IPS DF 6.9 (cell line): ENCODE results near the gene PROCR.
"Not testable (repeated sequence)": the region's sequence is repeated elsewhere in the genome, so short reads cannot be mapped to it uniquely, and the experiment has no call there.

Experiments used
- DNase-seq: peaks from one replicate; pipeline ENCODE4 v3.0.0-alpha.2; 2013; ENCODE audit warnings: low read depth, low spot score
- H3K27ac ChIP-seq: one replicate; pipeline ENCODE4 v1.5.1; 2013; ENCODE audit warnings: low read length, control low read depth
- H3K27me3 ChIP-seq: 2 replicates; pipeline ENCODE4 v1.6.1; 2013; ENCODE audit warnings: mild to moderate bottlenecking, low read length; ENCODE audit not compliant: control insufficient read depth, insufficient read depth
- H3K36me3 ChIP-seq: 2 replicates; pipeline ENCODE4 v1.6.1; 2013; ENCODE audit warnings: low read length; ENCODE audit not compliant: control insufficient read depth, insufficient read depth
- H3K4me1 ChIP-seq: 2 replicates; pipeline ENCODE4 v1.6.1; 2013; ENCODE audit warnings: low read length; ENCODE audit not compliant: control insufficient read depth, insufficient read depth
- H3K4me3 ChIP-seq: 2 replicates; pipeline ENCODE4 v1.5.1; 2013; ENCODE audit warnings: mild to moderate bottlenecking, low read length
- H3K9me3 ChIP-seq: 2 replicates; pipeline ENCODE4 v1.6.1; 2013; ENCODE audit warnings: low read length, inconsistent platforms; ENCODE audit not compliant: control insufficient read depth, insufficient read depth
- WGBS: extraction: QIAGEN DNeasy Blood & Tissue Kit; methylation state at CpG from one replicate; pipeline ENCODE4 v1.1.7; 2013; ENCODE audit warnings: mixed read lengths, missing lambda C conversion rate; ENCODE audit not compliant: insufficient read length, insufficient coverage; 5-methylcytosine and 5-hydroxymethylcytosine counted together

The PROCR gene

GRCh38 chr20:35179292-35180212, 7.7 kb downstream of the PROCR start:
- H3K27me3 ChIP-seq: no peaks in the 10 kb centered on the region
- H3K36me3 ChIP-seq: no peaks in the 10 kb centered on the region
- H3K4me1 ChIP-seq: peaks cover 2% of the 10 kb centered on the region; the same call in 1 of the 2 replicates
- no peak overlapping the region for H3K27ac ChIP-seq
- H3K4me3 ChIP-seq: no peak overlapping the region
- no peaks in the 10 kb centered on the region for H3K9me3 ChIP-seq
- no peak for DNase-seq
- WGBS: no CpG with 5 or more reads among the region's 11 CpGs

DNA sequence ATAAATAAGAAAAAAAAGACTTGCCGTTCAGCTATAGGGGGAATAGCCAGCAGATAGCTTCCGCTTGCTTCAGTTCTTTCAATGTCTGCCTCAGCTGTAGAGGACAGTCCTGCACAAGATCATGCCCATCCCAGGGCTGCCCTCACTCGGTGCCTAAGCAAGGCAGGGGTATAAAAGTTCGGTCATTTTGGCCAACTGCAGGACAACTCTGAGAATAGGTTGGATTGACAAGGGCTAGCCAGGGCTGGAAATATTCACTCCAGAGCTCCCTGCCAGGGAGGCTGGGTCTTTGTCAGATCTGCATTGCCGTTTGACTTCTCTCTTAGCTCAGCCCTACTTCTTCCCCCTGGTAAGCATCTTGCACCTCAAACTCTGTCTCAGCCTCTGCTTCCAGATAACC, 8.4 kb downstream of the PROCR start:
- Histone ChIP-seq H3K36me3 (no peaks in the 10 kb centered on the region), H3K27me3 (no peaks in the 10 kb centered on the region), H3K27ac (no peak overlapping the region), H3K4me1 (no peaks in the 10 kb centered on the region), H3K9me3 (no peaks in the 10 kb centered on the region), H3K4me3 (no peak overlapping the region)
- no CpG with 5 or more reads among the region's 5 CpGs for WGBS
- DNase-seq: no peak

GRCh38 chr20:35181731-35182130, 9.9 kb downstream of the PROCR start:
- no peak overlapping the region for H3K27ac ChIP-seq
- H3K36me3 ChIP-seq: no peaks in the 10 kb centered on the region
- H3K4me1 ChIP-seq: no peaks in the 10 kb centered on the region
- H3K4me3 ChIP-seq: no peak overlapping the region
- H3K27me3 ChIP-seq: no peaks in the 10 kb centered on the region
- no peaks in the 10 kb centered on the region for H3K9me3 ChIP-seq
- DNase-seq: no peak

DNA sequence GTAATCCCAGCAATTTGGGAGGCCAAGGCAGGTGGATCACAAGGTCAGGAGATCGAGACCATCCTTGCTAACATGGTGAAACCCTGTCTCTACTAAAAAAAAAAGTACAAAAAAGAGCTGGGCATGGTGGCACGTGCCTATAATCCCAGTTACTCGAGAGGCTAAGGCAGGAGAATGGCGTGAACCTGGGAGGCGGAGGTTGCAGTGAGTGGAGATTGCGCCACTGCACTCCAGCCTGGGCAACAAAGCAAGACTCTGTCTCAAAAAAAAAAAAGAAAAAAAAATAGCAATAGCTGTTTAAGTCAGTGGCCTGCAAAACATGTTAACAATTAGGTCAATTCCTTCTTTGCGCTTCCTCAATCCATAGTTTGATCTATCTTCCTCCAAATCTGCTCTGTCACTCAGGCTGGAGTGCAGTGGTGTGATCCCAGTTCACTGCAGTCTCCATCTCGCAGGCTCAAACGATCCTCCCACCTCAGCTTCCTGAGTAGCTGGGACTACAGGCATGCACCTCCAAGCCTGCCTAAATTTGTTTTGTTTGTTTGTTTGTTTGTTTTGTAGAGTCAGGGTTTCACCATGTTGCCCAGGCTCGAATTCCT, 14.9 kb downstream of the PROCR start:
- not testable (repeated sequence) for H3K36me3 ChIP-seq, H3K27ac ChIP-seq, H3K4me3 ChIP-seq, H3K27me3 ChIP-seq, H3K4me1 ChIP-seq, H3K9me3 ChIP-seq, DNase-seq
- no CpG with 5 or more reads among the region's 10 CpGs for WGBS

DNA sequence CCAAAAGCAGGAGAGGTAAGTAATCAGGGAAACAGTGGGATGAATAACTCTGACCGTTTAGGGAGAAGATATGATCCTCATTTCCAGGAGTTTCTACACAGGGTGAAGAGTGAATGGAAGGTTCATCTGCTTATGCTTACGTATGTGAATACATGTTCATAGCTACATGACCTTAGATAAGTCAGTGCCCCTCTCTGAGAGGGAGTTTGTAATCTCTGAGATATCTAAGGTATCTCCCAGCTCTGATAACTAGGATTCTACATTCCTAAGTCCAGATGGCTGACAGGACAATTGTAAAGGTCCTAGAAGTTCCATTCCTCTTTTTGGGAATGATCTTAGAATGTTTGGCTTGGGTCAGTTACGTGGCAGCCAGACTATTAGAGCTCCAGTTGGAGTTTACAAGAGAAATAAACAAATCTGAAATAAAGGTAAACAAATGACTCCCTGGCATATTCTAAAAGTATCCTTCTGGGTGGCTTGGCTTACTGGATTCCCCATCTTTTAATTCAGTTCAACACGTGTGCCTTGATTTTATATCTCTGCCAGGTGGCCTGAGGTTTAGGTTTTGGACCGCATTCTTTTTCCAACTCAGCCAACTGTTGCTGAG, 15.8 kb downstream of the PROCR start:
- H3K4me3 ChIP-seq: no peak overlapping the region
- H3K9me3 ChIP-seq: no peaks in the 10 kb centered on the region
- H3K27me3 ChIP-seq: no peaks in the 10 kb centered on the region
- H3K4me1 ChIP-seq: no peaks in the 10 kb centered on the region
- no peaks in the 10 kb centered on the region for H3K36me3 ChIP-seq
- no peak for DNase-seq
- WGBS: no CpG with 5 or more reads among the region's 5 CpGs
- no peak overlapping the region for H3K27ac ChIP-seq

GRCh38 chr20:35189223-35189622, 17.4 kb downstream of the PROCR start:
- not testable (repeated sequence) for H3K27ac ChIP-seq, H3K4me1 ChIP-seq, H3K36me3 ChIP-seq, H3K9me3 ChIP-seq, DNase-seq, H3K27me3 ChIP-seq, H3K4me3 ChIP-seq
- no CpG with 5 or more reads among the region's 8 CpGs for WGBS

DNA sequence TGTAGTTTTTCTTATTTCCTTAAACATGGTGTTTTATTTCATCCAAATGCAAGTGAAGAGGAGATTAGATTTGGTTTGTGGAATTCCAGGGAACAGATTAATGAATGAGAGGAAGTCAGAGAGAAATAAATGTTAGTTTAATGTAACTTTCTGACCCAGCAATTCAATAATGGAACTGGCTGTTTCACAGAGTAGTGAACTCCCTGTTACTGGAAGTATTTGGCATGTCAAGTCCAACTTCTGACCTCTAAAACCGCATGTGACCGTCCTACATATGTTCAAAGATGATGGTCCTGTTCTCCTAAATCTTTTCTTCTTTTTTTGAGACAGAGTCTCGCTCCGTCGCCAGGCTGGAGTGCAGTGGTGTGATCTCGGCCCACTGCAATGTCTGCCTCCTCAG, 18.7 kb downstream of the PROCR start:
- Histone ChIP-seq H3K4me3 (no peak overlapping the region), H3K27ac (no peak overlapping the region)
- no CpG with 5 or more reads among the region's 6 CpGs for WGBS

DNA sequence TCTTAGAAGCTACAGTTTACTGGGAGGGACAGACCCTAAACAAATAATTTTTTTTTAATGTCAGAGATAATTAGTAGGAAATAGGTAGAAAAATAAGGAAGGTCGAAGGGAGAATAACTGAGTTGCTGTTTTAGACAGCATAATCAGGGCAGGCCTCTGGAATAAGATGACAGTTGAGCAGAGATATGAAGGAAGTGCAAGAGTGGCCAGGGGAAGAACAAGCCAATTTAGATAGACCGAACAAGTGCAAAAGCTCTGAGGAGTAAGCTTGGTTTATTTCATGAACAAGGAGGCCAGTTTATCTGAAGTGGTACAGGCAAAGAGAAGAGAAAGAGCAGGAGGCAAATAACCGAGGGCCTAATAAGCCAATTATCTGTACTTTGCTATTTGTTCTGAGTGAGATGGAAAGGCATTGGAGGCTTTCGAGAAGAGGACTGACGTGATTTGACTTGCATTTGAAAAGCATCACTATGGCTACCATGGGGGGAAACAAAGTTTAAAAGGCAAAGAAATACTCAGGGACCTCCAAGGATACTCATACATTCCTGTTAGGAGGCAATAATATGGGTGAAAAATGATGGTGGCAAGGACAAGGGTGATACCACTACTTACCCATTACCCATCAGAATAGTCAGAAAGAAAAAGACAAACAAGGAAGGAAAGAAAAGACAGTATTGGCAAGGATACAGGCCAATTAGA, 19.7 kb downstream of the PROCR start:
- Histone ChIP-seq H3K9me3 (no peaks in the 10 kb centered on the region), H3K4me3 (no peak overlapping the region), H3K27ac (no peak overlapping the region), H3K4me1 (no peaks in the 10 kb centered on the region), H3K27me3 (no peaks in the 10 kb centered on the region), H3K36me3 (no peaks in the 10 kb centered on the region)
- WGBS: 100% methylated on average over 1 of the region's 5 CpGs
- no peak for DNase-seq

More for the DNA sequence above, 18.7 kb downstream of the PROCR start:
- H3K9me3 ChIP-seq: no peaks in the 10 kb centered on the region
- no peak for DNase-seq
- H3K27me3 ChIP-seq: no peaks in the 10 kb centered on the region
- H3K36me3 ChIP-seq: no peaks in the 10 kb centered on the region
- H3K4me1 ChIP-seq: no peaks in the 10 kb centered on the region

DNA sequence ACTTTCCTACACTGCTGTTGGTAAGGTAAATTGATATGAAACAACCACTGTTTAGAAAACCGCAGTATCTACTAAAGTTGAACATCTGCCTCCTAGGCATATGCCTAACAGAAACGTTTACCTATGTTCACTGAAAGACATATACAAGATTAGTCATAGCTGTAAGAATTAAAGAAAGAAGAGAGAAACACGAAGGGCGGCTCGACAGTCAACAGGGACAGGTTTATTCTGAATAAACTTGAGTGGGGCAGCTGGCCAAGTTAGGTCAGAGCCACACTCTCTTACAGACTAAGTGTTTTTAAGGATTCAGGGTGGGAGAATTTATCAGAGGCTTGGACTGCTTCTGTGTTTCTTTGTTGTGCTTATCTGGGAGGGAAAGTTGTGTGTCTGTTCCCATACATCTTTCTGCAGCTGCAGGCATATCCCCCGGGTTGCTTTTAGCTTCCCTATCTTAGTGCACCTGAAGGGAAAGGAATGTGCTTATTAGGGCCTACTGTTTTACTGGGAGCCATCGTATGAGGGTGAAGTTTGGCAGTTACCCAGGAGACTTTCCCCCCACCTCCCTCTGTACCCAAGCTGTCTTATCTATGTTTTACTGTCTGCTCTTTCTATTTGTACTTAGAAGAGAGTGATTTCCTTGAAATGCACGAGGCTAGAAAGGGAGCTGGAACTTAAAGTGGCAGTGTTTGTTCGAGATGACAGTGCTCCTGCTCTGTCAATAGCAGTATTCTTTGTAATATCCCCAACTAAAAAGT, 20.4 kb downstream of the PROCR start:
- no CpG with 5 or more reads among the region's 9 CpGs for WGBS
- H3K36me3 ChIP-seq: no peaks in the 10 kb centered on the region
- no peaks in the 10 kb centered on the region for H3K4me1 ChIP-seq
- no peak overlapping the region for H3K27ac ChIP-seq
- no peaks in the 10 kb centered on the region for H3K9me3 ChIP-seq
- no peaks in the 10 kb centered on the region for H3K27me3 ChIP-seq
- DNase-seq: no peak
- no peak overlapping the region for H3K4me3 ChIP-seq
